Coronary artery (tissue), 2 donors: ENCODE measurements around the gene OSBPL6.

Experiments used
- DNase-seq: peaks from one replicate; pipeline ENCODE4 v3.0.0-alpha.2; 2017; ENCODE audit warnings: low spot score
- H3K27ac ChIP-seq, 2 donors: fragments of 200-600 bp; sonication (generic); one replicate each; pipeline ENCODE4 v1.5.1; 2016 to 2019
- H3K4me3 ChIP-seq: fragments of 200-600 bp; sonication (generic); 2 replicates; pipeline ENCODE4 v1.5.1; 2016; ENCODE audit warnings: mild to moderate bottlenecking, moderate library complexity
- TF ChIP-seq, protein P1 (sequence below): fragments of 200-600 bp; sonication (generic); IDR thresholded peaks from one replicate; pipeline ENCODE4 v1.5.1; 2019; ENCODE audit warnings: antibody characterized with exemption

The OSBPL6 gene

GRCh38 chr2:178187861-178188260 is 6.5 kb upstream of the OSBPL6 start:
- H3K4me3 ChIP-seq: no peak overlapping the region
- DNase-seq: no peak
- TF ChIP-seq, protein P1, sequence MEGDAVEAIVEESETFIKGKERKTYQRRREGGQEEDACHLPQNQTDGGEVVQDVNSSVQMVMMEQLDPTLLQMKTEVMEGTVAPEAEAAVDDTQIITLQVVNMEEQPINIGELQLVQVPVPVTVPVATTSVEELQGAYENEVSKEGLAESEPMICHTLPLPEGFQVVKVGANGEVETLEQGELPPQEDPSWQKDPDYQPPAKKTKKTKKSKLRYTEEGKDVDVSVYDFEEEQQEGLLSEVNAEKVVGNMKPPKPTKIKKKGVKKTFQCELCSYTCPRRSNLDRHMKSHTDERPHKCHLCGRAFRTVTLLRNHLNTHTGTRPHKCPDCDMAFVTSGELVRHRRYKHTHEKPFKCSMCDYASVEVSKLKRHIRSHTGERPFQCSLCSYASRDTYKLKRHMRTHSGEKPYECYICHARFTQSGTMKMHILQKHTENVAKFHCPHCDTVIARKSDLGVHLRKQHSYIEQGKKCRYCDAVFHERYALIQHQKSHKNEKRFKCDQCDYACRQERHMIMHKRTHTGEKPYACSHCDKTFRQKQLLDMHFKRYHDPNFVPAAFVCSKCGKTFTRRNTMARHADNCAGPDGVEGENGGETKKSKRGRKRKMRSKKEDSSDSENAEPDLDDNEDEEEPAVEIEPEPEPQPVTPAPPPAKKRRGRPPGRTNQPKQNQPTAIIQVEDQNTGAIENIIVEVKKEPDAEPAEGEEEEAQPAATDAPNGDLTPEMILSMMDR: no peak

GRCh38 chr2:178188466-178188865 is 5.8 kb upstream of the OSBPL6 start:
- Histone ChIP-seq H3K4me3 (no peak overlapping the region), H3K27ac (no peak overlapping the region)
- TF ChIP-seq, protein P1: no peak
- no peak for DNase-seq

More at GRCh38 chr2:178187861-178188260, 6.5 kb upstream of the OSBPL6 start:
- H3K27ac ChIP-seq: no peak overlapping the region

- no peak for DNase-seq
- H3K4me3 ChIP-seq: no peak overlapping the region
Measured at GRCh38 chr2:178191004-178191508, 3.3 kb upstream of the OSBPL6 start.

DNA sequence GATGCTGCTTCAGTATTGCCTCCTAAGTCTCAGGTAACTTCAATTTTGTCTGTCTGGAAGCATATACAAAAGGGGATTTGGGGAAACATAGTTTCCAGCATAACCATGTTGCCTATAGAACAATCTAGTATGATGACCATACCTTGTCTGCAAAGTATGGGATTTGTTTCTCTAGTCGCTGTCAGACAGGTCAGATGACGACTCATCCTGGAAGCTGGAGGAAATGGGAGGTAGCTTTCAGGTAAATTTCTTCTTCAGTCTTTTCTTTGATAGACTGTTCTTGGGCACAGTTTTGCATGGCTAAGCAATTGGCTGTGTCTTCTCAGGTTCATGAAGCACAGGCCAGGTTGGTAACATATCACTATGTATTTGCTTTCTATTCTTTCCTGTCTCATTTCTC is 2.8 kb upstream of the OSBPL6 start:
- Histone ChIP-seq H3K27ac (no peak overlapping the region), H3K4me3 (no peak overlapping the region)
- TF ChIP-seq, protein P1: no peak
- DNase-seq: no peak

More at GRCh38 chr2:178191004-178191508, 3.3 kb upstream of the OSBPL6 start:
- no peak overlapping the region for H3K27ac ChIP-seq
- TF ChIP-seq, protein P1: no peak

GRCh38 chr2:178193496-178193822 is 853 bp upstream of the OSBPL6 start:
- Histone ChIP-seq H3K27ac (peak overlapping the region; percentile 87 to 91), H3K4me3 (peak overlapping the region; percentile 92)
- TF ChIP-seq, protein P1: no peak
- no peak for DNase-seq

DNA sequence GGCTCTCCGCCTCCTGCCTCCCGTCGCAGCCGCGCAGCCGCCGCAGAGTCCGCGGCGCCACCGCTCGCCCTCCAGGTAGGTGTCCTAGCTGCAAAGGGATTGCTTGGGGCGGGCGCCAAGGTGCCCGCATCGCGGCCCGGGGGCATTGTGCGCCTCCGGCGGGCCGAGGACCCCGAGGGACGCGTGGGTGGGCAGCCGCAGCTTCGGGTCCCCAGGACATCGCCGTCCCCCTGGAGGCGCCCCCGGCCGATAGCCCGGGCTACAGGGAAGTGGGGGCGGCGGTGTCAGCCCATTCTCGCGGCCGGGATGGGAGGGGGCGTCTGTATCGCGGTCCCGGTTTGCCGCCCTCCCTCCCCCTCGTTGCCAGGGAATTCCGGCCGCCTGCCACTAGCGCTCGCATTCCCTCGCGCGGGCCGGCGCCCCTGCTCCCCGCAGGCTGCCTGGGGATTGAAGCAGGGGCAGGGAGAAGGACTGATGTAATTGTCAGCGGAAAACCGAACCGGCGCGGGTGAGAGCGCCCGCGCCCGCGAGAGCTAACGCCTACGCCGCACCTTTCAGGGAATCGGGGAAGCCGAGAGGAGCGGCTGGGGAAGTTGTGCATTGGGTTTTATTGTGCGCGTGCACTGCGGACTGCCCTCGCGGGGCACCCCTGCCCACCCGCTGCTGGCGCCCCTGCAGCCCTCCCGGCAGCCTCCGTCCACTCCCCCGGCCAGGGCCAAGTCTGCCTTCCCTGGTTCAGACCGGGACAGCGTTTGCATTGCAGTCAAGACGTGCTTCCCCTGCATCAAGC is 483 bp downstream of the OSBPL6 start:
- TF ChIP-seq, protein P1: no peak
- DNase-seq: peak; percentile 76
- Histone ChIP-seq H3K4me3 (peak overlapping the region; percentile 92), H3K27ac (peak overlapping the region; percentile 79 to 87)
